Activated CD8-positive, alpha-beta T cell treated with anti-CD3 and anti-CD28 coated beads for 36 hours (primary cell): ENCODE data around the gene SP2. TPM values are rescaled to one million over a fixed set of nuclear protein-coding genes. Genes with fewer than 3 reads are reported as not detected.

Experiments used
- ATAC-seq: fragments of 200-7000 bp; cut with Tn5 transposase; one replicate; pipeline ENCODE4 v1.10.0; 2021; ENCODE audit warnings: mild to moderate bottlenecking, moderate library complexity
- CTCF ChIA-PET: fragments of 350-600 bp; sonication (Branson Sonifier 250); formaldehyde crosslinking; loops from one replicate; lab custom pipeline; 2021; ENCODE audit warnings: antibody characterized with exemption; lab: Charles Lee
- POLR2A ChIA-PET: fragments of 350-600 bp; sonication (Branson Sonifier 250); formaldehyde crosslinking; loops from one replicate; lab custom pipeline; 2021; ENCODE audit warnings: antibody characterized with exemption; lab: Charles Lee
- DNase-seq: peaks from one replicate; pipeline ENCODE4 v3.0.0-alpha.2; 2020
- H3K27ac Mint-ChIP-seq: one replicate; pipeline ENCODE4 v1.8.0; 2021; ENCODE audit warnings: mild to moderate bottlenecking, mixed read lengths
- H3K27me3 Mint-ChIP-seq: one replicate; pipeline ENCODE4 v1.8.0; 2021; ENCODE audit warnings: mixed read lengths
- H3K36me3 Mint-ChIP-seq: one replicate; pipeline ENCODE4 v1.8.0; 2021; ENCODE audit warnings: low read depth, mixed read lengths
- H3K4me1 Mint-ChIP-seq: one replicate; pipeline ENCODE4 v1.8.0; 2021; ENCODE audit warnings: low read depth, mixed read lengths
- H3K4me3 Mint-ChIP-seq: one replicate; pipeline ENCODE4 v1.8.0; 2021; ENCODE audit warnings: mild to moderate bottlenecking, moderate library complexity, mixed read lengths
- H3K9me3 Mint-ChIP-seq: one replicate; pipeline ENCODE4 v1.8.0; 2021; ENCODE audit warnings: mixed read lengths
- CTCF ChIP-seq: fragments of 200-600 bp; IDR thresholded peaks from one replicate; pipeline ENCODE4 v1.8.0; 2022; ENCODE audit warnings: antibody characterized with exemption, mild to moderate bottlenecking
- intact Hi-C: fragments of 100-400 bp; cut with micrococcal nuclease; formaldehyde crosslinking; loops from one replicate; pipeline ENCODE4 v1.10.0; 2022
- total RNA-seq, 2 experiments: library from RNA; stranded (reverse); gene quantifications; one replicate each; pipeline ENCODE4 v1.2.3, GENCODE V29; 2021

Gene SP2
- total RNA-seq, 2 experiments from 2014 or later: 11.5 to 13.2 TPM

GRCh38 chr17:47850373-47850691, 45.7 kb upstream of the SP2 start:
- no peaks in the 10 kb centered on the region for H3K9me3 Mint-ChIP-seq
- CTCF ChIA-PET: interaction anchor here (0.9 to 20.8 kb wide), 3 partner anchors 9 to 99 kb away, joined by 5 to 586 read pairs (median 39); partner anchors contain the start of genes SCRN2 and SP2
- H3K36me3 Mint-ChIP-seq: no peaks in the 10 kb centered on the region
- peaks cover 75% of the 10 kb centered on the region for H3K27me3 Mint-ChIP-seq
- ATAC-seq (no peak), DNase-seq (no peak)
- peak overlapping the region; percentile 32 for H3K4me3 Mint-ChIP-seq
- POLR2A ChIA-PET: interaction anchor here (0.9 to 3.1 kb wide), 3 partner anchors 29 to 45 kb away, joined by 3 to 15 read pairs (median 3); no protein-coding TSS in a partner anchor
- H3K4me1 Mint-ChIP-seq: peaks cover 16% of the 10 kb centered on the region
- no peak for TF ChIP-seq CTCF
- no peak overlapping the region for H3K27ac Mint-ChIP-seq
- intact Hi-C loops: no loop called here

GRCh38 chr17:47850692-47851573, 45.1 kb upstream of the SP2 start, which contains the start of gene SP6:
Gene SP6 (minus strand): TSS chr17:47851163. CDS start chr17:47848429, 2,734 bp downstream.
- ChIA-PET CTCF (interaction anchor here (6.1 to 20.8 kb wide), 2 partner anchors 9 to 36 kb away, joined by 39 to 586 read pairs; partner anchors contain the start of genes SCRN2 and SP2), POLR2A (interaction anchor here (0.9 to 3.1 kb wide), 5 partner anchors 10 to 44 kb away, joined by 3 to 15 read pairs (median 3); partner anchors contain the start of gene SCRN2)
- peak; percentile 93 for ATAC-seq
- peak; percentile 83 for DNase-seq
- intact Hi-C loops: no loop called here
- Mint-ChIP-seq H3K36me3 (no peaks in the 10 kb centered on the region), H3K27me3 (peaks cover 76% of the 10 kb centered on the region), H3K4me1 (peaks cover 16% of the 10 kb centered on the region), H3K4me3 (peak within 1 kb of the TSS; percentile 32), H3K9me3 (no peaks in the 10 kb centered on the region), H3K27ac (no peak within 1 kb of the TSS)
- TF ChIP-seq CTCF: no peak

- Mint-ChIP-seq H3K4me3 (peak overlapping the region; percentile 11), H3K27ac (no peak overlapping the region), H3K27me3 (peaks cover 70% of the 10 kb centered on the region), H3K4me1 (peaks cover 16% of the 10 kb centered on the region), H3K9me3 (no peaks in the 10 kb centered on the region), H3K36me3 (no peaks in the 10 kb centered on the region)
- intact Hi-C loops: no loop called here
- ATAC-seq (no peak), DNase-seq (no peak)
- no peak for TF ChIP-seq CTCF
- ChIA-PET CTCF (interaction anchor here (6.1 to 20.8 kb wide), 2 partner anchors 10 to 35 kb away, joined by 39 to 586 read pairs; partner anchors contain the start of genes SCRN2 and SP2), POLR2A (interaction anchor here (1.0 to 3.1 kb wide), 4 partner anchors 11 to 43 kb away, joined by 3 to 15 read pairs (median 4); partner anchors contain the start of gene SCRN2)
These were observed 44.3 kb upstream of the SP2 start for GRCh38 chr17:47851764-47852112.

GRCh38 chr17:47852113-47852949, 43.7 kb upstream of the SP2 start:
- intact Hi-C loops: no loop called here
- no peaks in the 10 kb centered on the region for H3K9me3 Mint-ChIP-seq
- ChIA-PET POLR2A (interaction anchor here (0.8 to 3.1 kb wide), 5 partner anchors 12 to 203 kb away, joined by 3 to 15 read pairs (median 3); partner anchors contain the start of genes KPNB1 and SCRN2), CTCF (interaction anchor here (6.1 to 20.8 kb wide), 2 partner anchors 11 to 35 kb away, joined by 39 to 586 read pairs; partner anchors contain the start of genes SCRN2 and SP2)
- DNase-seq: peak; percentile 43
- peaks cover 16% of the 10 kb centered on the region for H3K4me1 Mint-ChIP-seq
- H3K27me3 Mint-ChIP-seq: peaks cover 65% of the 10 kb centered on the region
- no peak overlapping the region for H3K27ac Mint-ChIP-seq
- H3K4me3 Mint-ChIP-seq: peak overlapping the region; percentile 11
- TF ChIP-seq CTCF: no peak
- ATAC-seq: no peak
- H3K36me3 Mint-ChIP-seq: no peaks in the 10 kb centered on the region
